Muscle layer of colon (tissue), 2 donors: Measurements from ENCODE around the gene GAREM1.

Experiments used
- H3K27ac ChIP-seq: one replicate; pipeline ENCODE4 v1.7.0; 2013; ENCODE audit warnings: low read depth, mild to moderate bottlenecking, low read length, moderate library complexity
- H3K27me3 ChIP-seq, 2 donors: one replicate each; pipeline ENCODE4 v1.7.0; 2013; ENCODE audit warnings: low read length in 2 of 2, mild to moderate bottlenecking in 2 of 2; ENCODE audit not compliant: insufficient read depth in 2 of 2, control insufficient read depth in 1 of 2
- H3K36me3 ChIP-seq: one replicate; pipeline ENCODE4 v1.7.0; 2013; ENCODE audit warnings: mild to moderate bottlenecking, low read length; ENCODE audit not compliant: insufficient read depth
- H3K4me1 ChIP-seq: one replicate; pipeline ENCODE4 v1.7.0; 2013; ENCODE audit warnings: mild to moderate bottlenecking, low read length; ENCODE audit not compliant: insufficient read depth
- H3K4me3 ChIP-seq, 2 donors: one replicate each; pipeline ENCODE4 v1.7.0; 2013; ENCODE audit warnings: low read length in 2 of 2, low read depth in 1 of 2, mild to moderate bottlenecking in 1 of 2, moderate library complexity in 1 of 2
- H3K9ac ChIP-seq: one replicate; pipeline ENCODE4 v1.7.0; 2013; ENCODE audit warnings: low read length
- H3K9me3 ChIP-seq: one replicate; pipeline ENCODE4 v1.7.0; 2013; ENCODE audit warnings: mild to moderate bottlenecking, low read length
- donor health status: abdominal sarcoma.
- donor health status: Adenocarcinoma of cecum.

GAREM1 gene

DNA sequence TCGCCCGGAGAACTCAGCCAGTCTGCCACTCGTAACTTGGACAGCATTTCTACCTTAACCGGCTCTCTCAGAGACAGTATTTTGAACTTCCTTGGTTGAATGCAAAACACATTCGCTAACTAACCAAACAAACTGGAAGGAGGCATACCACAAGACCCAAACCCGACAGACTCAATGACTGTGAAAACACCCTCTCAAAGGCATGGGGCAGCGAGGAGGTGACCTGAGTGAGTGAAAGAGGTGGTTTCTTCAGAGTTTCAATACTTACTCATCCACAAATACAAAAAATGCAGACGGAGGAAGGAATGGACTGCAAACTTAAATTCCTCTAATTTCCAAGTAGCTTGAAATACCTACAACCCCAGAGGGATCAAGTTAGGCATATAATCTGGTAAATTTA is 132.9 kb downstream of the GAREM1 start:
- H3K36me3 ChIP-seq = no peaks in the 10 kb centered on the region

DNA sequence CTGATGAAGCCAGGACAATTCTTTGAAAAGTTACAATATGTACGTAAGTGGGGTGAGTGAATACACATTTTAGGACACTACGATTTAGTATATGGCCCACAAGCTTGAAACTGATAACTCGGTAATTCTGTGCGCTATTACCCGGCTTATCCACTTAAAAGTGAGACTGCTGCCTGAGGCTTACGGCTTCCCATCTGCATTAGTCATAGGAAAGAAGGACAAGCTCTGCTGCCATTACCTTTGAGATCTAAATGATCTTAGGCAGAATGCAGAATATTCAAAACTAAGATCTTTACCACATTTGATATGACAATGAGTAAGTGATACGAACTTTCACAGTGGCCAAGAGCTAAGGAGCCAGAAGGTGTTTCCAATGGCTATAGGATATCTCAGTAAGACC is 133.3 kb downstream of the GAREM1 start:
- Histone ChIP-seq H3K4me1 (no peaks in the 10 kb centered on the region), H3K9ac (no peak overlapping the region), H3K27ac (no peak overlapping the region), H3K9me3 (no peaks in the 10 kb centered on the region), H3K27me3 (no peaks in the 10 kb centered on the region), H3K4me3 (no peak overlapping the region), H3K36me3 (no peaks in the 10 kb centered on the region)

More for the DNA sequence above, 132.9 kb downstream of the GAREM1 start:
- Histone ChIP-seq H3K4me1 (no peaks in the 10 kb centered on the region), H3K27ac (no peak overlapping the region), H3K27me3 (no peaks in the 10 kb centered on the region), H3K9ac (no peak overlapping the region), H3K9me3 (no peaks in the 10 kb centered on the region), H3K4me3 (no peak overlapping the region)

GRCh38 chr18:32335228-32335627 is 135.5 kb downstream of the GAREM1 start:
- no peak overlapping the region for H3K4me3 ChIP-seq
- H3K36me3 ChIP-seq = no peaks in the 10 kb centered on the region
- no peaks in the 10 kb centered on the region for H3K9me3 ChIP-seq
- no peaks in the 10 kb centered on the region for H3K4me1 ChIP-seq
- H3K9ac ChIP-seq = no peak overlapping the region
- H3K27ac ChIP-seq = no peak overlapping the region
- H3K27me3 ChIP-seq = no peaks in the 10 kb centered on the region

- no peaks in the 10 kb centered on the region for H3K9me3 ChIP-seq
Observed at GRCh38 chr18:32333781-32334180, 136.9 kb downstream of the GAREM1 start.

GRCh38 chr18:32332708-32333107 is 138.0 kb downstream of the GAREM1 start:
- Histone ChIP-seq H3K9ac (no peak overlapping the region), H3K27me3 (no peaks in the 10 kb centered on the region), H3K27ac (no peak overlapping the region), H3K4me3 (no peak overlapping the region), H3K9me3 (no peaks in the 10 kb centered on the region), H3K4me1 (no peaks in the 10 kb centered on the region), H3K36me3 (no peaks in the 10 kb centered on the region)

More at GRCh38 chr18:32333781-32334180, 136.9 kb downstream of the GAREM1 start:
- H3K4me3 ChIP-seq = no peak overlapping the region
- H3K9ac ChIP-seq = no peak overlapping the region
- no peak overlapping the region for H3K27ac ChIP-seq
- H3K36me3 ChIP-seq = no peaks in the 10 kb centered on the region
- no peaks in the 10 kb centered on the region for H3K4me1 ChIP-seq
- H3K27me3 ChIP-seq = no peaks in the 10 kb centered on the region

- H3K9me3 ChIP-seq = no peaks in the 10 kb centered on the region
- H3K9ac ChIP-seq = no peak overlapping the region
- H3K36me3 ChIP-seq = no peaks in the 10 kb centered on the region
- no peaks in the 10 kb centered on the region for H3K27me3 ChIP-seq
- no peak overlapping the region for H3K27ac ChIP-seq
- H3K4me1 ChIP-seq = peaks cover 20% of the 10 kb centered on the region
- no peak overlapping the region for H3K4me3 ChIP-seq
Observed at GRCh38 chr18:32328974-32329373, 141.7 kb downstream of the GAREM1 start.

GRCh38 chr18:32328379-32328778 is 142.3 kb downstream of the GAREM1 start:
- Histone ChIP-seq H3K9ac (no peak overlapping the region), H3K36me3 (no peaks in the 10 kb centered on the region)

DNA sequence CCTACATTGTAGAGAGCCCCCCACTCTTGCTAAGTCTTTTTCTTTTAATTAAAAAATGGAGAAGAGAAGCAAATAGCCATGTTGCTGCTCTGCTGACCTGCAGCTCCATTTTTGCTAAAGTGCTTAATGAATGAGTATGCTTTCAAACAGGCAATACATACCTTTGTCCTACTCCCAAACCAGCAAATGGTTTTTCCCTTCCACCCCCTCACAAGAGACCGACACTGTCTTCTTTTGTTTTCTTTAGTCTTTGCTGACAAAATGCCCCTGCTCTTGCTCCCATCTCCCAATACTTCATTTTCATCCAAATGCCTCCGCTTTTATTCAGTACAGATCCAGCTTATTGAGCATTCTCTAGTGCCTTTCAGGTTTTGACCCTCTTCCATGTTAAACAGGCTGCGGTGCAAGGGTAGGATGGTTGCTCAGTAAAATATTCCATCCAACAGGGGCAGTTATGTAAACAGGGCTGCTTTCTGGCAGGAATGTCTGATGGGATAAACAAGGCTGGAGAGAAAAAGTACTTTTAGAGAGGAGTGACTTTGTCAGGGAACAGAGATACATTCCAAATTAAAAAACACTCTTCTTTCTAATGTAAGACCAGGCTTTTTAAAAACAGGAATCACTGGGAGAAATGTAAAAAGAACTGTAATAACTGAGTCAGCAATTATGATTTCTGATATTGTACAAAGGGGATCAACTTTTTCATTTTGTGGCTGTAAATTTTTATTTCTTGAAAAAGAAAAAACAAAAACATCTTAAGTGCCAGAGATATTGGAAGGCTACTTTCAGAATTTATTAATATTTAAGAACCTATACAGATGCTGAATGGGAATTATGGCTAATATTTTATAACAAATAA is 144.0 kb downstream of the GAREM1 start:
- H3K4me3 ChIP-seq = peak overlapping the region in 1 of 2 donors; percentile 36
- no peak overlapping the region for H3K9ac ChIP-seq
- H3K27me3 ChIP-seq = no peaks in the 10 kb centered on the region
- H3K36me3 ChIP-seq = no peaks in the 10 kb centered on the region
- no peaks in the 10 kb centered on the region for H3K9me3 ChIP-seq
- peaks cover 20% of the 10 kb centered on the region for H3K4me1 ChIP-seq
- no peak overlapping the region for H3K27ac ChIP-seq

More at GRCh38 chr18:32328379-32328778, 142.3 kb downstream of the GAREM1 start:
- no peaks in the 10 kb centered on the region for H3K9me3 ChIP-seq
- peaks cover 20% of the 10 kb centered on the region for H3K4me1 ChIP-seq
- no peak overlapping the region for H3K27ac ChIP-seq
- H3K27me3 ChIP-seq = no peaks in the 10 kb centered on the region
- H3K4me3 ChIP-seq = no peak overlapping the region

DNA sequence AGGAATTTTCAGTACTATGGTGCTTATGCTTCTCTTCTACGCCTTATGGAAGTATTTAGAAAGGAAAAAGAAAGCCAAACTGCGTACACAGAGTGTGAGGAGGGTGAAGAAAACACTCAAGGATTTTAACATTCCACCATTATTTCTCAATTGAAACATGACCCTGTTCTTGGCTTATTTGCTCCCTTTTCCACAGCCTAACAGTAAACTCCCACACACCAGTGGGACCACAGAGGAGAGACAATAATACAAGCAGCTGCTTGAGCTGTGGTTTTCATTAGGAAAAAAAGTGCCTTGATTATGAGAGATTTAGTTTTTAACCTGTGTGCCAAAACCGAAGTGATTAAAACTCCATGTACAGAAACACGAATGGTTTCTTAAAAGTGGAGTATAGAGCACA is 146.5 kb downstream of the GAREM1 start:
- no peak overlapping the region for H3K9ac ChIP-seq
- no peaks in the 10 kb centered on the region for H3K36me3 ChIP-seq
- H3K9me3 ChIP-seq = no peaks in the 10 kb centered on the region
- no peaks in the 10 kb centered on the region for H3K27me3 ChIP-seq
- H3K4me3 ChIP-seq = no peak overlapping the region
- H3K4me1 ChIP-seq = peaks cover 20% of the 10 kb centered on the region
- H3K27ac ChIP-seq = no peak overlapping the region

GRCh38 chr18:32321826-32322225 is 148.9 kb downstream of the GAREM1 start:
- Histone ChIP-seq H3K36me3 (no peaks in the 10 kb centered on the region), H3K9me3 (no peaks in the 10 kb centered on the region), H3K27ac (no peak overlapping the region), H3K4me3 (no peak overlapping the region), H3K27me3 (no peaks in the 10 kb centered on the region), H3K9ac (no peak overlapping the region), H3K4me1 (peaks cover 21% of the 10 kb centered on the region)

DNA sequence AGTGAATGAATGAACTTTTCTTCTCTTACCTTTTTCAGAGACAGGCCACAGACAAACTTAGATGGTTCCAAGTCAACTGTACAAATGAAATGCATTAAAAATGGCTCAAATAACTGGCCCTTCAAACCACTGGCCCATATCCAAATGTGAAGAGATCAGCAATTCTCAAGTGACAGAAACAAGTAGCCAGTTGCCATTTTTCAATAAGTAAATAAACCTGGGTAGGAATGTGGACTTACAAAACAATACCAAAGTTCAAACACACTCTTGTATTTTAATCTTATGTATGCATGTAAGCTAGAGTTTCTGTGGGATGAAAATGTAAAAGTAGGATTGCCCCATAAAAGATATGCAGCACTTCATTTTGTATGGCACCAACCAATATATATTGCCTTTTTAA is 151.6 kb downstream of the GAREM1 start:
- H3K36me3 ChIP-seq = no peaks in the 10 kb centered on the region
- no peak overlapping the region for H3K4me3 ChIP-seq
- H3K27ac ChIP-seq = no peak overlapping the region
- no peaks in the 10 kb centered on the region for H3K9me3 ChIP-seq
- no peak overlapping the region for H3K9ac ChIP-seq
- peaks cover 8% of the 10 kb centered on the region for H3K4me1 ChIP-seq
- no peaks in the 10 kb centered on the region for H3K27me3 ChIP-seq

DNA sequence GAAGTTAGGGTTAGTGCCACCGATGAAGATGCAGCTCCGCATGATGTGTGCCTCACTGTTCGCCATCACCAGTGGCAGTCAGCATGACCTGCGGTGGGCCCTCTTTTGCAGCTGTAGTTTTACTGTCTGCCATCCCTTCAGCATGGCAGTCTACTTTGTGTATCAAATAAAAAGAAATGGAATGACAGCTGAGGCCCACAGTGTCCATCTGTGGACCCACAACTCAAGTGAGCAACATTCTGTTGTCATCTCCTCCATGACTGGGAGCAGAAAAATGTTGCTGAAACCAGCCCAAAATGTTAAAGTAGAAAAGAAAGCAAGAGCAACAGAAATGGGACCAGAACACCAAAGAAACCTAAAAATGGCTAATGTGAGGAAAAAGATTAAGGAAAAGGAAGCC is 152.1 kb downstream of the GAREM1 start:
- Histone ChIP-seq H3K27ac (no peak overlapping the region), H3K9ac (no peak overlapping the region), H3K4me1 (peaks cover 8% of the 10 kb centered on the region), H3K27me3 (no peaks in the 10 kb centered on the region), H3K36me3 (no peaks in the 10 kb centered on the region), H3K4me3 (no peak overlapping the region), H3K9me3 (no peaks in the 10 kb centered on the region)
